Glutamatergic neuron (in vitro differentiated cells): ENCODE results near the gene CCIN. TPM values are rescaled to one million over a fixed set of nuclear protein-coding genes. Genes with fewer than 3 reads are reported as not detected.

Experiments used
- DNase-seq: peaks from one replicate; pipeline ENCODE4 v3.0.0; 2022
- H3K27ac Mint-ChIP-seq: one replicate; pipeline ENCODE4 v1.8.0; 2020; ENCODE audit warnings: mild to moderate bottlenecking, mixed read lengths, inconsistent platforms; ENCODE audit not compliant: unreplicated experiment
- H3K27me3 Mint-ChIP-seq: one replicate; pipeline ENCODE4 v1.8.0; 2020; ENCODE audit warnings: mild to moderate bottlenecking, moderate library complexity, mixed read lengths, inconsistent platforms; ENCODE audit not compliant: unreplicated experiment
- H3K36me3 Mint-ChIP-seq: one replicate; pipeline ENCODE4 v1.8.0; 2020; ENCODE audit warnings: mild to moderate bottlenecking, mixed read lengths, inconsistent platforms; ENCODE audit not compliant: unreplicated experiment
- H3K4me1 Mint-ChIP-seq: one replicate; pipeline ENCODE4 v1.8.0; 2020; ENCODE audit warnings: mild to moderate bottlenecking, low read depth, mixed read lengths, inconsistent platforms; ENCODE audit not compliant: unreplicated experiment
- H3K4me3 Mint-ChIP-seq: one replicate; pipeline ENCODE4 v1.8.0; 2020; ENCODE audit warnings: mild to moderate bottlenecking, mixed read lengths, inconsistent platforms; ENCODE audit not compliant: unreplicated experiment
- H3K9me3 Mint-ChIP-seq: one replicate; pipeline ENCODE4 v1.8.0; 2020; ENCODE audit warnings: mild to moderate bottlenecking, moderate library complexity, mixed read lengths, inconsistent platforms; ENCODE audit not compliant: unreplicated experiment
- total RNA-seq: library from RNA; stranded (reverse); fragmentation: NEBNext Ultra II Directional; extraction: Animal tissue kit (Norgen Biotek cat#: 25700); gene quantifications from one replicate; pipeline ENCODE4 v1.2.1, GENCODE V29; 2021; ENCODE audit not compliant: unreplicated experiment
- TF ChIP-seq, protein P1 (sequence below): fragments of 200-600 bp; sonication (generic); IDR thresholded peaks from one replicate; pipeline ENCODE4 v1.5.0; 2021; ENCODE audit not compliant: partially characterized antibody, unreplicated experiment

The CCIN gene
- total RNA-seq, 1 donor from 2014 or later: 0.22 TPM

DNA sequence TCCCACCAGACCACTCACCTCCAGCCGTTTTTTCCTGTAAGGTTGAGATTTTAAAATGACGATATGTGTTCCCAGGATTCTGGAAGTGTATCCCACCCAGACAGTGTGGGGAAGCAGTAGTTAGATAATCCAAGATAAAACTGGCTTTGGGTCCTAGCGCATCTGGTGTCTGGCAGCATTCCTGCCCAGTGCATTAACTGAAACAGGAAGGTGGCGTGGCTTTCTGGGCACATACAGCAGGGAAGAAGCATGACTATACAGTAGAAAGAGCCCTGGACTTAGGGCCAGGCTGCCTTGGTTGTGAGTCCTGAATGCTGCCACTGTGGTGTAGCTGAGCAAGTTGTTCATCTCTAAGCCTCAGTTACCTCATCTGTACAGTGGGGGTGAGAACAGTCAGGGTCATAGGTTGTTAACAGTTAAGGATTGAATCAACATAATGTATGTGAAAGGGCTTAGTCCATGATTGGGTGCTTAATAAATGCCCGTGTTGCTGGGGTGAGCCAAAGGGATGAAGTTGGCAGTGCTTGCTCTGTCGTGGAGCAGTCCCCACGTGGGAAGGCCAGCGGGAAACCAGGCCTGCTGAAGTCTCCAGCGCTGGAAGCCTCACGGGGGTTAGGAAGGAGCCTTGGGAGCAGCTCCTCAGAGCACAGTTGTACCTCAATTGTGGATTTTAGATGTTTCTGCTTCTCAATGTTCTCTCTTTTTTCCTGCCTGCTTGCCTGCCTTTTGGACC is 39.5 kb downstream of the CCIN start:
- peaks cover 3% of the 10 kb centered on the region for H3K27me3 Mint-ChIP-seq
- H3K4me3 Mint-ChIP-seq: no peak overlapping the region
- H3K27ac Mint-ChIP-seq: no peak overlapping the region
- H3K36me3 Mint-ChIP-seq: no peaks in the 10 kb centered on the region
- TF ChIP-seq, protein P1, sequence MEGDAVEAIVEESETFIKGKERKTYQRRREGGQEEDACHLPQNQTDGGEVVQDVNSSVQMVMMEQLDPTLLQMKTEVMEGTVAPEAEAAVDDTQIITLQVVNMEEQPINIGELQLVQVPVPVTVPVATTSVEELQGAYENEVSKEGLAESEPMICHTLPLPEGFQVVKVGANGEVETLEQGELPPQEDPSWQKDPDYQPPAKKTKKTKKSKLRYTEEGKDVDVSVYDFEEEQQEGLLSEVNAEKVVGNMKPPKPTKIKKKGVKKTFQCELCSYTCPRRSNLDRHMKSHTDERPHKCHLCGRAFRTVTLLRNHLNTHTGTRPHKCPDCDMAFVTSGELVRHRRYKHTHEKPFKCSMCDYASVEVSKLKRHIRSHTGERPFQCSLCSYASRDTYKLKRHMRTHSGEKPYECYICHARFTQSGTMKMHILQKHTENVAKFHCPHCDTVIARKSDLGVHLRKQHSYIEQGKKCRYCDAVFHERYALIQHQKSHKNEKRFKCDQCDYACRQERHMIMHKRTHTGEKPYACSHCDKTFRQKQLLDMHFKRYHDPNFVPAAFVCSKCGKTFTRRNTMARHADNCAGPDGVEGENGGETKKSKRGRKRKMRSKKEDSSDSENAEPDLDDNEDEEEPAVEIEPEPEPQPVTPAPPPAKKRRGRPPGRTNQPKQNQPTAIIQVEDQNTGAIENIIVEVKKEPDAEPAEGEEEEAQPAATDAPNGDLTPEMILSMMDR: no peak
- peaks cover 6% of the 10 kb centered on the region for H3K4me1 Mint-ChIP-seq
- H3K9me3 Mint-ChIP-seq: no peaks in the 10 kb centered on the region
- no peak for DNase-seq

DNA sequence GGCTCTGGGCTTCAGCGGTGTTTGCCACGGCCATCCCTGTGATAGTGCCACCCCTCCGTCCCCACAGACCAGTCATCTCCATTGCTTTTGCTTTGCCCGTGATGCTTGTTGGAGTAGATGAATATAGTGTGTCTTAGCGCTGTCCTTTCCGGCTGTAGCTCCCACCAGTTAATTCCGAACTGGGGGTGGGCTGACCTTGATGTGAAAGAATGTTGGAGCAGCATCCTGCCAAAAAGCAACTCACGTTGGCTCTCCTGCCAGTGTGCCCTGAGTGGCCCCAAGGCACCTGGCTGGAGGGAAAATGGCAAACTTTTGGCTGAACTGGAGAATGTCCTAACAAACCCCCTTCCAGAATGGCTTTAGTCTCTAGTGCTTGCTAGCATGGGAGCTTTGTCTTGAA is 41.5 kb downstream of the CCIN start:
- Mint-ChIP-seq H3K9me3 (no peaks in the 10 kb centered on the region), H3K36me3 (no peaks in the 10 kb centered on the region), H3K27me3 (peaks cover 3% of the 10 kb centered on the region), H3K4me1 (peaks cover 9% of the 10 kb centered on the region), H3K27ac (no peak overlapping the region), H3K4me3 (no peak overlapping the region)
- DNase-seq: no peak
- TF ChIP-seq, protein P1: no peak

DNA sequence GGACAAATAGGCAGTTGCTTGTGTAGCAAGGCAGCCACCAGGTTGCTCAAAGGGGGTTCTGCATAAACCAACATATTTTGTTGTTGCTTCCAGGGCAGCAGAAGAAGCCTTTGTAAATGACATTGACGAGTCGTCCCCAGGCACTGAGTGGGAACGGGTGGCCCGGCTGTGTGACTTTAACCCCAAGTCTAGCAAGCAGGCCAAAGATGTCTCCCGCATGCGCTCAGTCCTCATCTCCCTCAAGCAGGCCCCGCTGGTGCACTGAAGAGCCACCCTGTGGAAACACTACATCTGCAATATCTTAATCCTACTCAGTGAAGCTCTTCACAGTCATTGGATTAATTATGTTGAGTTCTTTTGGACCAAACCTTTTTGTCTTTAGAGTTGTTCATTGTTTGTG is 42.3 kb downstream of the CCIN start:
- Mint-ChIP-seq H3K4me1 (peaks cover 9% of the 10 kb centered on the region), H3K9me3 (no peaks in the 10 kb centered on the region), H3K27me3 (peaks cover 3% of the 10 kb centered on the region), H3K4me3 (no peak overlapping the region), H3K27ac (no peak overlapping the region), H3K36me3 (no peaks in the 10 kb centered on the region)
- TF ChIP-seq, protein P1: no peak
- DNase-seq: no peak

DNA sequence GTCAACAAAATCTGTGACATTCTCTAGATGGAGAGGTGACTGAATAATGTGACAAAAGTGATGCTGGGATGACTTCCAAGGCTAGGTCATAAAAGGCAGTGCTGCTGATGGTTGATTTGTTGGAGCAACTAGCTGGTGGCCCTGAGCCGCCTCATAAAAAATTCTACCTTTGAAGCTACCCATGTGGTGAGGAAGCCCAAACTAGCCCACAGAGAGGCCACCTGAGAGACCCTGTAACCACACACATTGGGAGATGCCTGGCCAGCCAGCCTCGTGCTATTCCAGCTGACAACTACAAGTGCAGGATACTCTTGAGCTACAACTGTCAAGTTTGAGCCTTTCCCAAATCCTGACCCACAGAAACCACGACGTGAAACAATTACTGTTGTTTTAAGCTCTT is 44.2 kb downstream of the CCIN start:
- no peaks in the 10 kb centered on the region for H3K36me3 Mint-ChIP-seq

DNA sequence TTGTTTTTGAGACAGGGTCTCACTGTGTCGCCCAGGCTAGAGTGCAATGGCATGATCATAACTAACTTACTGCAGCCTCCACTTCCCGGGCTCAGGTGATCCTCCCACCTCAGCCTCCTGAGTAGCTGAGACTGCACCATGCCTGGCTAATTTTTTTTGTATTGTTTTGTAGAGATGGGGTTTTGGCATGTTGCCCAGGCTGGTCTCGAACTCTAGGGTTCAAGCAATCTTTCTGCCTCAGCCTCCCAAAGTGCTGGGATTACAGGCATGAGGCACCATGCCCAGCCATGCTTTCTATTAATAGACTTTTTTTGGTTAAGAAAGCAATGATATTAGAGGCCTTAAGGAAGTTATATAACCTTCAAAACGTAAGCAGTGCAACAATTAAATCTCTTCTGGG is 44.8 kb downstream of the CCIN start:
- Mint-ChIP-seq H3K9me3 (no peaks in the 10 kb centered on the region), H3K4me1 (peaks cover 9% of the 10 kb centered on the region), H3K4me3 (no peak overlapping the region), H3K27me3 (peaks cover 5% of the 10 kb centered on the region), H3K36me3 (no peaks in the 10 kb centered on the region), H3K27ac (peak overlapping the region; percentile 19)
- DNase-seq: no peak
- TF ChIP-seq, protein P1: no peak

More for the DNA sequence above, 44.2 kb downstream of the CCIN start:
- TF ChIP-seq, protein P1: no peak
- no peak for DNase-seq
- Mint-ChIP-seq H3K9me3 (no peaks in the 10 kb centered on the region), H3K27me3 (peaks cover 3% of the 10 kb centered on the region), H3K27ac (no peak overlapping the region), H3K4me1 (peaks cover 9% of the 10 kb centered on the region), H3K4me3 (no peak overlapping the region)
